Esophagus squamous epithelium (tissue), 4 donors: Measurements from ENCODE around the gene MRPL2.

Experiments used
- POLR2A ChIP-seq, 4 donors: fragments of 450-650 bp; IDR thresholded peaks; one replicate each; pipeline ENCODE4 v1.6.1; 2017; ENCODE audit warnings: antibody characterized with exemption in 4 of 4, mild to moderate bottlenecking in 4 of 4, moderate library complexity in 3 of 4
- TF ChIP-seq, protein P1 (sequence below), 6 experiments: fragments of 450-650 bp in 4 of 6; fragments of 200-600 bp in 2 of 6; sonication (generic) in 2 of 6; IDR thresholded peaks; one replicate each; pipeline ENCODE4 v1.5.1; 2016 to 2019; ENCODE audit warnings: antibody characterized with exemption in 6 of 6, mild to moderate bottlenecking in 4 of 6, moderate library complexity in 4 of 6

DNA sequence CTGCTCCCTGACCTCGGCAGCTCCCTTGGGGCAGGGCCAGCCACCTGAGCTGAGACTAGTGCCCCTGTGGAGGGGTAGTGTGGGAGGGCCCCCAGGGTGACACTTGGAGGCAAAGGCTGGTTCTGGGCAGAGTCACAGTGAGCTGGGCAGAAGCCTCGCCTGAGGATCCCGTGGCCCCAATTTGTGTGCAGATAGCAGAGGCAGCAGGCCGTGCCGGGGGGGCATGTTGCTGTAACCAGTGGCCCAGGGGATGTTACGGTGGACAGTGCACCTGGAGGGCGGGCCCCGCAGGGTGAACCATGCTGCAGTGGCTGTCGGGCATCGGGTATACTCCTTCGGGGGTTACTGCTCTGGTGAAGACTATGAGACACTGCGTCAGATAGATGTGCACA is 42.3 kb downstream of the MRPL2 start:
- TF ChIP-seq POLR2A (IDR thresholded peaks at IDR 0.05): no peak
- TF ChIP-seq, protein P1, sequence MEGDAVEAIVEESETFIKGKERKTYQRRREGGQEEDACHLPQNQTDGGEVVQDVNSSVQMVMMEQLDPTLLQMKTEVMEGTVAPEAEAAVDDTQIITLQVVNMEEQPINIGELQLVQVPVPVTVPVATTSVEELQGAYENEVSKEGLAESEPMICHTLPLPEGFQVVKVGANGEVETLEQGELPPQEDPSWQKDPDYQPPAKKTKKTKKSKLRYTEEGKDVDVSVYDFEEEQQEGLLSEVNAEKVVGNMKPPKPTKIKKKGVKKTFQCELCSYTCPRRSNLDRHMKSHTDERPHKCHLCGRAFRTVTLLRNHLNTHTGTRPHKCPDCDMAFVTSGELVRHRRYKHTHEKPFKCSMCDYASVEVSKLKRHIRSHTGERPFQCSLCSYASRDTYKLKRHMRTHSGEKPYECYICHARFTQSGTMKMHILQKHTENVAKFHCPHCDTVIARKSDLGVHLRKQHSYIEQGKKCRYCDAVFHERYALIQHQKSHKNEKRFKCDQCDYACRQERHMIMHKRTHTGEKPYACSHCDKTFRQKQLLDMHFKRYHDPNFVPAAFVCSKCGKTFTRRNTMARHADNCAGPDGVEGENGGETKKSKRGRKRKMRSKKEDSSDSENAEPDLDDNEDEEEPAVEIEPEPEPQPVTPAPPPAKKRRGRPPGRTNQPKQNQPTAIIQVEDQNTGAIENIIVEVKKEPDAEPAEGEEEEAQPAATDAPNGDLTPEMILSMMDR (IDR thresholded peaks at IDR 0.05): no peak
